SK-N-MC (cell line): Measurements from ENCODE around the gene TPTE.

Experiments used
- EZH2 ChIP-seq: fragments of 200-600 bp; sonication (generic); IDR thresholded peaks from one replicate; pipeline ENCODE4 v1.6.1; 2017; ENCODE audit warnings: antibody characterized with exemption
- POLR2AphosphoS5 ChIP-seq: IDR thresholded peaks from 2 replicates; pipeline ENCODE4 v1.6.1; 2012; ENCODE audit warnings: mild to moderate bottlenecking, low read depth, low read length, borderline replicate concordance

DNA sequence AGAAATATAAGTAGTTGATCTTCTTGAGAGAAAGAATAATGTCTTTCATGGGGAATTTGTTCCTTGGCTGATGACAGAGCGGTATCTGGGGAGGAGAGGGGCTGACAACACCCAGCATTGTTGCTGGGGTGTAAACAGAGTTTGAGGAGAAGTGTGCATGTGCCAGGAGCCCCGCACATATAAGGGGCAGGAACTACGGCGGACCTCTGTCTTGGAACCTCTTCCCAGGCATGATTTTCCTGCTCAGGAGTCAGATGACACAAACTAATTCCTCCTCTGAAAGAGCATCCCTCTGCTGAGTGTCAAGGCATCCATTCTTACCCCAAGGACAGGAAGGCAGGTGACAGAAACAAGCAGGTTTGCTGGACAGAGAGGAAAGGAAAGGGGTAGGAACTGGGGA, 119.1 kb downstream of the TPTE start:
- TF ChIP-seq EZH2 (no peak), POLR2AphosphoS5 (no peak)
